GM23338 (cell line): ENCODE results near the gene FMO1. TPM values are rescaled to one million over a fixed set of nuclear protein-coding genes. Genes with fewer than 3 reads are reported as not detected.

Experiments
- ATAC-seq: fragments of 200-7000 bp; cut with Tn5 transposase; 3 replicates; pipeline ENCODE4 v1.9.1; 2020
- DNase-seq: peaks from one replicate; pipeline ENCODE4 v3.0.0-alpha.2; 2015; ENCODE audit warnings: low spot score
- H2AFZ ChIP-seq: fragments of 200-600 bp; sonication (generic); 2 replicates; pipeline ENCODE4 v1.8.0; 2016; ENCODE audit warnings: antibody characterized with exemption, mild to moderate bottlenecking, moderate library complexity
- H3F3A ChIP-seq: fragments of 200-600 bp; sonication (generic); replicated peaks from 2 replicates; pipeline ENCODE4 v1.8.0; 2017; ENCODE audit warnings: antibody characterized with exemption, mixed run types, low read depth
- H3K27ac ChIP-seq: fragments of 200-600 bp; sonication (generic); 2 replicates; pipeline ENCODE4 v1.6.1; 2016; ENCODE audit warnings: low read depth
- H3K27me3 ChIP-seq: fragments of 200-600 bp; sonication (generic); 2 replicates; pipeline ENCODE4 v1.8.0; 2016; ENCODE audit warnings: mild to moderate bottlenecking, mixed run types, moderate library complexity; ENCODE audit not compliant: insufficient read depth
- H3K36me3 ChIP-seq: fragments of 200-600 bp; sonication (generic); 2 replicates; pipeline ENCODE4 v1.8.0; 2016; ENCODE audit warnings: mild to moderate bottlenecking; ENCODE audit not compliant: insufficient read depth
- H3K4me1 ChIP-seq: fragments of 200-600 bp; sonication (generic); 2 replicates; pipeline ENCODE4 v1.8.0; 2016; ENCODE audit warnings: mild to moderate bottlenecking, moderate library complexity; ENCODE audit not compliant: insufficient read depth
- H3K4me2 ChIP-seq: fragments of 200-600 bp; sonication (generic); 2 replicates; pipeline ENCODE4 v1.7.1; 2017; ENCODE audit warnings: mixed run types
- H3K4me3 ChIP-seq: fragments of 200-600 bp; sonication (generic); 2 replicates; pipeline ENCODE4 v1.6.1; 2016; ENCODE audit warnings: mixed run types
- H3K79me2 ChIP-seq: fragments of 200-600 bp; sonication (generic); replicated peaks from 2 replicates; pipeline ENCODE4 v1.8.0; 2017; ENCODE audit warnings: mild to moderate bottlenecking; ENCODE audit not compliant: insufficient read depth
- H3K9me2 ChIP-seq: fragments of 200-600 bp; sonication (generic); 2 replicates; pipeline ENCODE4 v1.8.0; 2017; ENCODE audit not compliant: insufficient read depth
- H4K20me1 ChIP-seq: fragments of 200-600 bp; sonication (generic); replicated peaks from 2 replicates; pipeline ENCODE4 v1.8.0; 2017; ENCODE audit warnings: mild to moderate bottlenecking; ENCODE audit not compliant: insufficient read depth
- H3K27ac Mint-ChIP-seq: 2 replicates; pipeline ENCODE4 v1.8.0; 2020; ENCODE audit warnings: inconsistent platforms, mild to moderate bottlenecking, moderate library complexity, mixed read lengths
- H3K27me3 Mint-ChIP-seq: 3 replicates; pipeline ENCODE4 v1.8.0; 2022; ENCODE audit warnings: low read depth, mild to moderate bottlenecking, moderate library complexity, mixed read lengths, inconsistent platforms; ENCODE audit not compliant: insufficient read depth, poor library complexity
- H3K36me3 Mint-ChIP-seq: 3 replicates; pipeline ENCODE4 v1.8.0; 2021; ENCODE audit warnings: low read depth, mild to moderate bottlenecking, inconsistent platforms, moderate library complexity, mixed read lengths
- H3K4me1 Mint-ChIP-seq: 3 replicates; pipeline ENCODE4 v1.8.0; 2020; ENCODE audit warnings: mild to moderate bottlenecking, inconsistent platforms, mixed read lengths
- H3K4me3 Mint-ChIP-seq: 3 replicates; pipeline ENCODE4 v1.8.0; 2021; ENCODE audit warnings: moderate library complexity, mild to moderate bottlenecking, inconsistent platforms, mixed read lengths
- H3K9me3 Mint-ChIP-seq: 3 replicates; pipeline ENCODE4 v1.8.0; 2020; ENCODE audit warnings: moderate library complexity, mild to moderate bottlenecking, inconsistent platforms, mixed read lengths
- CREB1 ChIP-seq: fragments of 250-450 bp; sonication (Bioruptor Pico); IDR thresholded peaks from 2 replicates; pipeline ENCODE4 v1.5.0; 2020; ENCODE audit warnings: low read depth, mild to moderate bottlenecking, moderate library complexity
- CTCF ChIP-seq, 2 experiments: fragments of 200-600 bp in 1 of 2; sonication (generic) in 1 of 2; conservative IDR thresholded peaks; 2 replicates each; pipeline versions ENCODE4 v1.5.1 to v1.6.1; 2016 to 2017; ENCODE audit warnings: antibody characterized with exemption in 2 of 2, low read depth in 2 of 2, mild to moderate bottlenecking in 2 of 2, moderate library complexity in 1 of 2
- ETS1 ChIP-seq: IDR thresholded peaks from 2 replicates; pipeline ENCODE4 v1.6.1; 2016; ENCODE audit warnings: antibody characterized with exemption
- EZH2 ChIP-seq: fragments of 200-600 bp; sonication (generic); IDR thresholded peaks from one replicate; pipeline ENCODE4 v1.8.0; 2017; ENCODE audit warnings: antibody characterized with exemption, mild to moderate bottlenecking, low read depth; ENCODE audit not compliant: unreplicated experiment
- EZH2phosphoT487 ChIP-seq: fragments of 200-600 bp; sonication (generic); IDR thresholded peaks from one replicate; pipeline ENCODE4 v1.8.1; 2018; ENCODE audit warnings: antibody characterized with exemption; ENCODE audit not compliant: unreplicated experiment
- JUNB ChIP-seq: IDR thresholded peaks from one replicate; pipeline ENCODE4 v1.6.1; 2016; ENCODE audit warnings: antibody characterized with exemption; ENCODE audit not compliant: unreplicated experiment
- NANOG ChIP-seq: IDR thresholded peaks from 2 replicates; pipeline ENCODE4 v1.6.1; 2016; ENCODE audit warnings: antibody characterized with exemption, borderline replicate concordance
- POLR2AphosphoS5 ChIP-seq: IDR thresholded peaks from 2 replicates; pipeline ENCODE4 v1.6.1; 2016; ENCODE audit warnings: antibody characterized with exemption, low read depth
- REST ChIP-seq: IDR thresholded peaks from one replicate; pipeline ENCODE4 v1.6.1; 2018; ENCODE audit warnings: antibody characterized with exemption; ENCODE audit not compliant: unreplicated experiment
- STAT1 ChIP-seq: IDR thresholded peaks from one replicate; pipeline ENCODE4 v1.6.1; 2016; ENCODE audit warnings: antibody characterized with exemption; ENCODE audit not compliant: unreplicated experiment
- ZNF114 ChIP-seq: fragments of 250-450 bp; sonication (Bioruptor Pico); IDR thresholded peaks from 2 replicates; pipeline ENCODE4 v1.5.0; 2020; ENCODE audit warnings: mild to moderate bottlenecking, moderate library complexity
- ZNF331 ChIP-seq: fragments of 250-450 bp; sonication (Bioruptor Pico); IDR thresholded peaks from 2 replicates; pipeline ENCODE4 v1.5.0; 2020; ENCODE audit warnings: low read depth, mild to moderate bottlenecking, moderate library complexity
- polyA plus RNA-seq: library from polyadenylated mRNA; unstranded; fragments of >200 nt; fragmentation: Nextera tagmentation; extraction: Ambion mirVana; gene quantifications from 2 replicates; pipeline ENCODE4 v1.2.1, GENCODE V29; 2016
- total RNA-seq: library from RNA; depleted of rRNA; stranded (reverse); fragments of >200 nt; shearing (Covaris generic); gene quantifications from 2 replicates; pipeline ENCODE4 v1.2.3, GENCODE V29; 2014
- TF ChIP-seq, protein P1 (sequence below): fragments of 250-450 bp; sonication (Bioruptor Pico); IDR thresholded peaks from 2 replicates; pipeline ENCODE4 v1.5.0; 2020; ENCODE audit warnings: mild to moderate bottlenecking, moderate library complexity

The FMO1 gene
- total and polyA plus RNA-seq, 2 experiments from 2014 or later = 0.19 TPM; not detected in 1

- no peaks in the 10 kb centered on the region for H4K20me1 ChIP-seq
- Mint-ChIP-seq H3K36me3 (no peaks in the 10 kb centered on the region; the same call in 2 of the 3 replicates), H3K4me3 (no peak overlapping the region), H3K27me3 (no peaks in the 10 kb centered on the region), H3K9me3 (peaks cover 9% of the 10 kb centered on the region; the same call in 1 of the 3 replicates), H3K27ac (no peak overlapping the region), H3K4me1 (no peaks in the 10 kb centered on the region)
- H3K27ac ChIP-seq = no peak overlapping the region
- no peak overlapping the region for H2AFZ ChIP-seq
- no peak for DNase-seq
- H3K79me2 ChIP-seq = no peaks in the 10 kb centered on the region
- no peak overlapping the region for H3K4me2 ChIP-seq
- no peaks in the 10 kb centered on the region for H3F3A ChIP-seq
- H3K4me1 ChIP-seq = no peaks in the 10 kb centered on the region
- no peaks in the 10 kb centered on the region for H3K36me3 ChIP-seq
- no peak for ATAC-seq
- peaks cover 6% of the 10 kb centered on the region; the same call in 1 of the 2 replicates for H3K27me3 ChIP-seq
- 0 out of 2 replicates have a peak, but pooled peaks cover 6% of the 10 kb centered on the region for H3K9me2 ChIP-seq
- H3K4me3 ChIP-seq = no peak overlapping the region
- TF ChIP-seq CTCF (conservative IDR thresholded peaks at IDR 0.05; ENCODE audit: low read depth in 2 of 2) = no peak
- TF ChIP-seq ZNF114 (CRISPR knock-in tag) = no peak
- TF ChIP-seq ETS1 = no peak
- no peak for TF ChIP-seq EZH2phosphoT487
- TF ChIP-seq, protein P1, sequence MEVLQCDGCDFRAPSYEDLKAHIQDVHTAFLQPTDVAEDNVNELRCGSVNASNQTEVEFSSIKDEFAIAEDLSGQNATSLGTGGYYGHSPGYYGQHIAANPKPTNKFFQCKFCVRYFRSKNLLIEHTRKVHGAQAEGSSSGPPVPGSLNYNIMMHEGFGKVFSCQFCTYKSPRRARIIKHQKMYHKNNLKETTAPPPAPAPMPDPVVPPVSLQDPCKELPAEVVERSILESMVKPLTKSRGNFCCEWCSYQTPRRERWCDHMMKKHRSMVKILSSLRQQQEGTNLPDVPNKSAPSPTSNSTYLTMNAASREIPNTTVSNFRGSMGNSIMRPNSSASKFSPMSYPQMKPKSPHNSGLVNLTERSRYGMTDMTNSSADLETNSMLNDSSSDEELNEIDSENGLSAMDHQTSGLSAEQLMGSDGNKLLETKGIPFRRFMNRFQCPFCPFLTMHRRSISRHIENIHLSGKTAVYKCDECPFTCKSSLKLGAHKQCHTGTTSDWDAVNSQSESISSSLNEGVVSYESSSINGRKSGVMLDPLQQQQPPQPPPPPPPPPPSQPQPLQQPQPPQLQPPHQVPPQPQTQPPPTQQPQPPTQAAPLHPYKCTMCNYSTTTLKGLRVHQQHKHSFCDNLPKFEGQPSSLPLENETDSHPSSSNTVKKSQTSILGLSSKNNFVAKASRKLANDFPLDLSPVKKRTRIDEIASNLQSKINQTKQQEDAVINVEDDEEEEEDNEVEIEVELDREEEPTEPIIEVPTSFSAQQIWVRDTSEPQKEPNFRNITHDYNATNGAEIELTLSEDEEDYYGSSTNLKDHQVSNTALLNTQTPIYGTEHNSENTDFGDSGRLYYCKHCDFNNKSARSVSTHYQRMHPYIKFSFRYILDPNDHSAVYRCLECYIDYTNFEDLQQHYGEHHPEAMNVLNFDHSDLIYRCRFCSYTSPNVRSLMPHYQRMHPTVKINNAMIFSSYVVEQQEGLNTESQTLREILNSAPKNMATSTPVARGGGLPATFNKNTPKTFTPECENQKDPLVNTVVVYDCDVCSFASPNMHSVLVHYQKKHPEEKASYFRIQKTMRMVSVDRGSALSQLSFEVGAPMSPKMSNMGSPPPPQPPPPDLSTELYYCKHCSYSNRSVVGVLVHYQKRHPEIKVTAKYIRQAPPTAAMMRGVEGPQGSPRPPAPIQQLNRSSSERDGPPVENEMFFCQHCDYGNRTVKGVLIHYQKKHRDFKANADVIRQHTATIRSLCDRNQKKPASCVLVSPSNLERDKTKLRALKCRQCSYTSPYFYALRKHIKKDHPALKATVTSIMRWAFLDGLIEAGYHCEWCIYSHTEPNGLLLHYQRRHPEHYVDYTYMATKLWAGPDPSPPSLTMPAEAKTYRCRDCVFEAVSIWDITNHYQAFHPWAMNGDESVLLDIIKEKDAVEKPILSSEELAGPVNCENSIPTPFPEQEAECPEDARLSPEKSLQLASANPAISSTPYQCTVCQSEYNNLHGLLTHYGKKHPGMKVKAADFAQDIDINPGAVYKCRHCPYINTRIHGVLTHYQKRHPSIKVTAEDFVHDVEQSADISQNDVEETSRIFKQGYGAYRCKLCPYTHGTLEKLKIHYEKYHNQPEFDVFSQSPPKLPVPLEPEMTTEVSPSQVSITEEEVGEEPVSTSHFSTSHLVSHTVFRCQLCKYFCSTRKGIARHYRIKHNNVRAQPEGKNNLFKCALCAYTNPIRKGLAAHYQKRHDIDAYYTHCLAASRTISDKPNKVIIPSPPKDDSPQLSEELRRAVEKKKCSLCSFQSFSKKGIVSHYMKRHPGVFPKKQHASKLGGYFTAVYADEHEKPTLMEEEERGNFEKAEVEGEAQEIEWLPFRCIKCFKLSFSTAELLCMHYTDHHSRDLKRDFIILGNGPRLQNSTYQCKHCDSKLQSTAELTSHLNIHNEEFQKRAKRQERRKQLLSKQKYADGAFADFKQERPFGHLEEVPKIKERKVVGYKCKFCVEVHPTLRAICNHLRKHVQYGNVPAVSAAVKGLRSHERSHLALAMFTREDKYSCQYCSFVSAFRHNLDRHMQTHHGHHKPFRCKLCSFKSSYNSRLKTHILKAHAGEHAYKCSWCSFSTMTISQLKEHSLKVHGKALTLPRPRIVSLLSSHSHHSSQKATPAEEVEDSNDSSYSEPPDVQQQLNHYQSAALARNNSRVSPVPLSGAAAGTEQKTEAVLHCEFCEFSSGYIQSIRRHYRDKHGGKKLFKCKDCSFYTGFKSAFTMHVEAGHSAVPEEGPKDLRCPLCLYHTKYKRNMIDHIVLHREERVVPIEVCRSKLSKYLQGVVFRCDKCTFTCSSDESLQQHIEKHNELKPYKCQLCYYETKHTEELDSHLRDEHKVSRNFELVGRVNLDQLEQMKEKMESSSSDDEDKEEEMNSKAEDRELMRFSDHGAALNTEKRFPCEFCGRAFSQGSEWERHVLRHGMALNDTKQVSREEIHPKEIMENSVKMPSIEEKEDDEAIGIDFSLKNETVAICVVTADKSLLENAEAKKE (CRISPR knock-in tag) = no peak
- TF ChIP-seq POLR2AphosphoS5 = no peak
- TF ChIP-seq STAT1 = no peak
- no peak for TF ChIP-seq EZH2
- no peak for TF ChIP-seq NANOG
- no peak for TF ChIP-seq JUNB
- no peak for TF ChIP-seq CREB1
- no peak for TF ChIP-seq REST
- TF ChIP-seq ZNF331 (CRISPR knock-in tag) = no peak
Observed at GRCh38 chr1:171243878-171244277, 4.4 kb upstream of the FMO1 start.
